HUDEP-2 (cell line): ENCODE results near the gene GAPDH.
"Not testable (repeated sequence)": the region's sequence is repeated elsewhere in the genome, so short reads cannot be mapped to it uniquely, and the experiment has no call there.

Experiments
- DNase-seq, 76 experiments: peaks; one replicate each; lab custom pipeline; 2025; ENCODE audit not compliant: unreplicated experiment in 76 of 76; lab: John Stamatoyannopoulos, UW

Gene GAPDH

GRCh38 chr12:6558014-6558760 lies 23.9 kb downstream of the GAPDH start:
- peak in 36 of 76 experiments; percentile 5 to 68 (median 26) for DNase-seq

- no peak for DNase-seq
These were observed 25.2 kb downstream of the GAPDH start for GRCh38 chr12:6559500-6559899.

GRCh38 chr12:6560501-6561205 lies 26.3 kb downstream of the GAPDH start:
- DNase-seq, result no peak

GRCh38 chr12:6562881-6563280 lies 28.6 kb downstream of the GAPDH start:
- no peak for DNase-seq

GRCh38 chr12:6563448-6564050 lies 29.2 kb downstream of the GAPDH start:
- DNase-seq, result peak in 54 of 76 experiments; percentile 3 to 67 (median 34)

GRCh38 chr12:6567112-6567670 lies 32.9 kb downstream of the GAPDH start:
- DNase-seq, result peak in 2 of 76 experiments; percentile 9 to 17

- DNase-seq, result no peak
These were observed 35.0 kb downstream of the GAPDH start for GRCh38 chr12:6569312-6569711.

- DNase-seq, result no peak
These were observed 35.5 kb downstream of the GAPDH start for GRCh38 chr12:6569786-6570185.

- peak in 43 of 76 experiments; percentile 3 to 60 (median 24) for DNase-seq
These were observed 36.1 kb downstream of the GAPDH start for GRCh38 chr12:6570264-6570887.

- no peak for DNase-seq
These were observed 38.7 kb downstream of the GAPDH start for GRCh38 chr12:6573001-6573400.

GRCh38 chr12:6574576-6575295 lies 40.4 kb downstream of the GAPDH start:
- DNase-seq, result no peak

GRCh38 chr12:6575648-6576047 lies 41.3 kb downstream of the GAPDH start:
- DNase-seq, result no peak

- no peak for DNase-seq
These were observed 47.9 kb downstream of the GAPDH start for GRCh38 chr12:6582196-6582595.

- no peak for DNase-seq
These were observed 48.6 kb downstream of the GAPDH start for GRCh38 chr12:6582959-6583358.

GRCh38 chr12:6584293-6584692 lies 50.0 kb downstream of the GAPDH start:
- DNase-seq, result no peak

GRCh38 chr12:6586569-6586968 lies 52.3 kb downstream of the GAPDH start:
- DNase-seq, result not testable (repeated sequence)
